Measurements from ENCODE around the gene TRIM33.

TRIM33 gene

GRCh38 chr1:114349891-114350605, 161.0 kb downstream of the TRIM33 start:
- ChIA-PET CTCF (interaction anchor here (1.2 to 1.6 kb wide), 3 partner anchors 15 to 703 kb away, joined by 3 to 4 read pairs (median 4); no protein-coding TSS in a partner anchor), POLR2A (no interaction called here)
- no peak for DNase-seq (ENCODE audit: extremely low spot score)
- no peak for TF ChIP-seq CTCF (IDR thresholded peaks at IDR 0.05; ENCODE audit: control extremely low read depth, extremely low read depth, low read depth, missing control alignments)

GRCh38 chr1:114347431-114348209, 163.4 kb downstream of the TRIM33 start:
- no peak for TF ChIP-seq CTCF (IDR thresholded peaks at IDR 0.05; ENCODE audit: control extremely low read depth, extremely low read depth, low read depth, missing control alignments)
- CTCF ChIA-PET: interaction anchor here (0.7 to 6.2 kb wide), 52 partner anchors 9 to 764 kb away, joined by 3 to 42 read pairs (median 4); partner anchors contain the start of genes DENND2C and OLFML3
- POLR2A ChIA-PET: no interaction called here
- no peak for DNase-seq (ENCODE audit: extremely low spot score)

GRCh38 chr1:114346480-114347029, 164.4 kb downstream of the TRIM33 start:
- CTCF ChIA-PET: interaction anchor here (0.6 to 6.2 kb wide), 61 partner anchors 9 to 958 kb away, joined by 3 to 42 read pairs (median 3); partner anchors contain the start of genes DENND2C and OLFML3
- POLR2A ChIA-PET: no interaction called here
- peak; percentile 100 for TF ChIP-seq CTCF (IDR thresholded peaks at IDR 0.05; ENCODE audit: control extremely low read depth, extremely low read depth, low read depth, missing control alignments)
- DNase-seq (ENCODE audit: extremely low spot score): peak; percentile 96

GRCh38 chr1:114345930-114346479, 165.0 kb downstream of the TRIM33 start:
- CTCF ChIA-PET: interaction anchor here (0.6 to 6.2 kb wide), 20 partner anchors 8 to 611 kb away, joined by 3 to 42 read pairs (median 4); partner anchors contain the start of gene DENND2C
- no peak for TF ChIP-seq CTCF (IDR thresholded peaks at IDR 0.05; ENCODE audit: control extremely low read depth, extremely low read depth, low read depth, missing control alignments)
- DNase-seq (ENCODE audit: extremely low spot score): no peak
- POLR2A ChIA-PET: no interaction called here

- DNase-seq (ENCODE audit: extremely low spot score): no peak
- TF ChIP-seq CTCF (IDR thresholded peaks at IDR 0.05; ENCODE audit: control extremely low read depth, extremely low read depth, low read depth, missing control alignments): no peak
- POLR2A ChIA-PET: no interaction called here
- CTCF ChIA-PET: interaction anchor here (1.5 to 6.2 kb wide), 2 partner anchors 11 to 15 kb away, joined by 3 to 36 read pairs; no protein-coding TSS in a partner anchor
Observed at GRCh38 chr1:114344656-114345055, 166.3 kb downstream of the TRIM33 start.
